Esophagus squamous epithelium (tissue), 4 donors: ENCODE results near the gene PSMD8.

Source experiments
- CTCF ChIP-seq, 6 experiments: fragments of 450-650 bp in 4 of 6; fragments of 200-600 bp in 2 of 6; sonication (generic) in 2 of 6; IDR thresholded peaks; one replicate each; pipeline ENCODE4 v1.5.1; 2016 to 2019; ENCODE audit warnings: antibody characterized with exemption in 6 of 6, mild to moderate bottlenecking in 4 of 6, moderate library complexity in 4 of 6
- POLR2A ChIP-seq, 4 donors: fragments of 450-650 bp; IDR thresholded peaks; one replicate each; pipeline ENCODE4 v1.6.1; 2017; ENCODE audit warnings: antibody characterized with exemption in 4 of 4, mild to moderate bottlenecking in 4 of 4, moderate library complexity in 3 of 4

GRCh38 chr19:38389101-38389925 lies 14.9 kb downstream of the PSMD8 start:
- no peak for TF ChIP-seq POLR2A (IDR thresholded peaks at IDR 0.05)
- TF ChIP-seq CTCF (IDR thresholded peaks at IDR 0.05) = no peak
